ENCODE data around the gene RNF213. TPM values are rescaled to one million over a fixed set of nuclear protein-coding genes. Genes with fewer than 3 reads are reported as not detected.

The RNF213 gene
- total RNA-seq, 1 donor, result 134 TPM

- Histone ChIP-seq H3K4me1 (ENCODE audit: insufficient read depth, low read length) (no peaks in the 10 kb centered on the region), H4K20me1 (ENCODE audit: insufficient read depth, low read length) (peaks cover 5% of the 10 kb centered on the region), H3K27ac (ENCODE audit: low read depth, low read length) (no peak overlapping the region), H2AFZ (ENCODE audit: low read length) (no peak overlapping the region), H3K27me3 (ENCODE audit: insufficient read depth, low read length) (peaks cover 12% of the 10 kb centered on the region), H3K36me3 (ENCODE audit: insufficient read depth, low read length) (no peaks in the 10 kb centered on the region), H3K79me2 (ENCODE audit: insufficient read depth, low read length) (no peaks in the 10 kb centered on the region), H3K9me3 (ENCODE audit: low read depth, low read length) (no peaks in the 10 kb centered on the region), H3K4me2 (ENCODE audit: insufficient read depth, low read length) (no peak overlapping the region), H3K4me3 (ENCODE audit: insufficient read depth, low read length) (no peak overlapping the region)
- TF ChIP-seq CTCF (IDR thresholded peaks at IDR 0.05; ENCODE audit: extremely low read depth, low read depth, low read length), result no peak
- DNase-seq (ENCODE audit: insufficient read length, low spot score, missing footprints), result no peak
These were observed 184.0 kb downstream of the RNF213 start for GRCh38 chr17:80444644-80444979.

GRCh38 chr17:80445007-80445725, 184.5 kb downstream of the RNF213 start:
- no peak overlapping the region for H2AFZ ChIP-seq (ENCODE audit: low read length)
- H3K27me3 ChIP-seq (ENCODE audit: insufficient read depth, low read length), result peaks cover 12% of the 10 kb centered on the region
- H3K4me2 ChIP-seq (ENCODE audit: insufficient read depth, low read length), result no peak overlapping the region
- no peaks in the 10 kb centered on the region for H3K4me1 ChIP-seq (ENCODE audit: insufficient read depth, low read length)
- no peaks in the 10 kb centered on the region for H3K79me2 ChIP-seq (ENCODE audit: insufficient read depth, low read length)
- no peaks in the 10 kb centered on the region for H3K36me3 ChIP-seq (ENCODE audit: insufficient read depth, low read length)
- no peak overlapping the region for H3K4me3 ChIP-seq (ENCODE audit: insufficient read depth, low read length)
- H3K27ac ChIP-seq (ENCODE audit: low read depth, low read length), result no peak overlapping the region
- no peak for DNase-seq (ENCODE audit: insufficient read length, low spot score, missing footprints)
- peaks cover 5% of the 10 kb centered on the region for H4K20me1 ChIP-seq (ENCODE audit: insufficient read depth, low read length)
- H3K9me3 ChIP-seq (ENCODE audit: low read depth, low read length), result no peaks in the 10 kb centered on the region
- no peak for TF ChIP-seq CTCF (IDR thresholded peaks at IDR 0.05; ENCODE audit: extremely low read depth, low read depth, low read length)

- H3K9me3 ChIP-seq (ENCODE audit: low read depth, low read length), result no peaks in the 10 kb centered on the region
- no peak overlapping the region for H2AFZ ChIP-seq (ENCODE audit: low read length)
- peaks cover 5% of the 10 kb centered on the region for H4K20me1 ChIP-seq (ENCODE audit: insufficient read depth, low read length)
- no peak overlapping the region for H3K4me2 ChIP-seq (ENCODE audit: insufficient read depth, low read length)
- H3K4me3 ChIP-seq (ENCODE audit: insufficient read depth, low read length), result no peak overlapping the region
- no peak for DNase-seq (ENCODE audit: insufficient read length, low spot score, missing footprints)
- H3K79me2 ChIP-seq (ENCODE audit: insufficient read depth, low read length), result no peaks in the 10 kb centered on the region
- H3K27me3 ChIP-seq (ENCODE audit: insufficient read depth, low read length), result peaks cover 12% of the 10 kb centered on the region
- H3K4me1 ChIP-seq (ENCODE audit: insufficient read depth, low read length), result no peaks in the 10 kb centered on the region
- TF ChIP-seq CTCF (IDR thresholded peaks at IDR 0.05; ENCODE audit: extremely low read depth, low read depth, low read length), result no peak
- H3K27ac ChIP-seq (ENCODE audit: low read depth, low read length), result no peak overlapping the region
- H3K36me3 ChIP-seq (ENCODE audit: insufficient read depth, low read length), result no peaks in the 10 kb centered on the region
These were observed 185.1 kb downstream of the RNF213 start for GRCh38 chr17:80445726-80446110.

GRCh38 chr17:80446645-80447405, 186.2 kb downstream of the RNF213 start:
- Histone ChIP-seq H3K9me3 (ENCODE audit: low read depth, low read length) (no peaks in the 10 kb centered on the region), H2AFZ (ENCODE audit: low read length) (no peak overlapping the region), H3K4me2 (ENCODE audit: insufficient read depth, low read length) (no peak overlapping the region), H3K79me2 (ENCODE audit: insufficient read depth, low read length) (no peaks in the 10 kb centered on the region), H4K20me1 (ENCODE audit: insufficient read depth, low read length) (no peaks in the 10 kb centered on the region), H3K27me3 (ENCODE audit: insufficient read depth, low read length) (peaks cover 11% of the 10 kb centered on the region), H3K36me3 (ENCODE audit: insufficient read depth, low read length) (no peaks in the 10 kb centered on the region), H3K4me1 (ENCODE audit: insufficient read depth, low read length) (no peaks in the 10 kb centered on the region), H3K27ac (ENCODE audit: low read depth, low read length) (no peak overlapping the region), H3K4me3 (ENCODE audit: insufficient read depth, low read length) (no peak overlapping the region)
- DNase-seq (ENCODE audit: insufficient read length, low spot score, missing footprints), result no peak
- no peak for TF ChIP-seq CTCF (IDR thresholded peaks at IDR 0.05; ENCODE audit: extremely low read depth, low read depth, low read length)
